Endothelial cell (in vitro differentiated cells): ENCODE data around the gene POLR2J2. TPM values are rescaled to one million over a fixed set of nuclear protein-coding genes. Genes with fewer than 3 reads are reported as not detected.

Experiments
- total RNA-seq: library from RNA; stranded (reverse); fragmentation: NEBNext Ultra II Directional; extraction: Animal tissue kit (Norgen Biotek cat#: 25700); gene quantifications from one replicate; pipeline ENCODE4 v1.2.1, GENCODE V29; 2021; ENCODE audit not compliant: unreplicated experiment

Gene POLR2J2
- total RNA-seq, 1 donor from 2014 or later: 9.4 TPM

Other genes with a start within 250 kb of the POLR2J2 start
- gene ORAI2, start 238.1 kb downstream of the POLR2J2 start, total RNA-seq: 39.3 TPM
- gene ALKBH4, start 206.8 kb downstream of the POLR2J2 start, total RNA-seq: 11.5 TPM
- 30.3 TPM for gene LRWD1, start 206.7 kb downstream of the POLR2J2 start, total RNA-seq
- 48.1 TPM for gene POLR2J, start 192.7 kb downstream of the POLR2J2 start, total RNA-seq
- gene RASA4B, start 153.9 kb downstream of the POLR2J2 start, total RNA-seq: 6.2 TPM
- 9.3 TPM for gene UPK3BL2, start 128.0 kb downstream of the POLR2J2 start, total RNA-seq
- not detected for gene SPDYE2, start 120.4 kb downstream of the POLR2J2 start, total RNA-seq
- 22.0 TPM for gene POLR2J3, start 99.1 kb downstream of the POLR2J2 start, total RNA-seq
- gene RASA4, start 54.9 kb downstream of the POLR2J2 start, total RNA-seq: 20.4 TPM
- 17.4 TPM for gene UPK3BL1, start 28.9 kb downstream of the POLR2J2 start, total RNA-seq
- not detected for gene SPDYE2B, start 21.3 kb downstream of the POLR2J2 start, total RNA-seq
- 2.7 TPM for gene FAM185A, start 77.3 kb upstream of the POLR2J2 start, total RNA-seq
- gene LRRC17, start 241.3 kb upstream of the POLR2J2 start, total RNA-seq: 0.92 TPM